GM23338 (cell line): ENCODE data around the gene EHD4. TPM values are rescaled to one million over a fixed set of nuclear protein-coding genes. Genes with fewer than 3 reads are reported as not detected.

Experiments
- ATAC-seq: fragments of 200-7000 bp; cut with Tn5 transposase; 3 replicates; pipeline ENCODE4 v1.9.1; 2020
- DNase-seq: peaks from one replicate; pipeline ENCODE4 v3.0.0-alpha.2; 2015; ENCODE audit warnings: low spot score
- H2AFZ ChIP-seq: fragments of 200-600 bp; sonication (generic); 2 replicates; pipeline ENCODE4 v1.8.0; 2016; ENCODE audit warnings: antibody characterized with exemption, mild to moderate bottlenecking, moderate library complexity
- H3F3A ChIP-seq: fragments of 200-600 bp; sonication (generic); replicated peaks from 2 replicates; pipeline ENCODE4 v1.8.0; 2017; ENCODE audit warnings: antibody characterized with exemption, mixed run types, low read depth
- H3K27ac ChIP-seq: fragments of 200-600 bp; sonication (generic); 2 replicates; pipeline ENCODE4 v1.6.1; 2016; ENCODE audit warnings: low read depth
- H3K27me3 ChIP-seq: fragments of 200-600 bp; sonication (generic); 2 replicates; pipeline ENCODE4 v1.8.0; 2016; ENCODE audit warnings: mild to moderate bottlenecking, mixed run types, moderate library complexity; ENCODE audit not compliant: insufficient read depth
- H3K36me3 ChIP-seq: fragments of 200-600 bp; sonication (generic); 2 replicates; pipeline ENCODE4 v1.8.0; 2016; ENCODE audit warnings: mild to moderate bottlenecking; ENCODE audit not compliant: insufficient read depth
- H3K4me1 ChIP-seq: fragments of 200-600 bp; sonication (generic); 2 replicates; pipeline ENCODE4 v1.8.0; 2016; ENCODE audit warnings: mild to moderate bottlenecking, moderate library complexity; ENCODE audit not compliant: insufficient read depth
- H3K4me2 ChIP-seq: fragments of 200-600 bp; sonication (generic); 2 replicates; pipeline ENCODE4 v1.7.1; 2017; ENCODE audit warnings: mixed run types
- H3K4me3 ChIP-seq: fragments of 200-600 bp; sonication (generic); 2 replicates; pipeline ENCODE4 v1.6.1; 2016; ENCODE audit warnings: mixed run types
- H3K79me2 ChIP-seq: fragments of 200-600 bp; sonication (generic); replicated peaks from 2 replicates; pipeline ENCODE4 v1.8.0; 2017; ENCODE audit warnings: mild to moderate bottlenecking; ENCODE audit not compliant: insufficient read depth
- H3K9me2 ChIP-seq: fragments of 200-600 bp; sonication (generic); 2 replicates; pipeline ENCODE4 v1.8.0; 2017; ENCODE audit not compliant: insufficient read depth
- H4K20me1 ChIP-seq: fragments of 200-600 bp; sonication (generic); replicated peaks from 2 replicates; pipeline ENCODE4 v1.8.0; 2017; ENCODE audit warnings: mild to moderate bottlenecking; ENCODE audit not compliant: insufficient read depth
- H3K27ac Mint-ChIP-seq: 2 replicates; pipeline ENCODE4 v1.8.0; 2020; ENCODE audit warnings: inconsistent platforms, mild to moderate bottlenecking, moderate library complexity, mixed read lengths
- H3K27me3 Mint-ChIP-seq: 3 replicates; pipeline ENCODE4 v1.8.0; 2022; ENCODE audit warnings: low read depth, mild to moderate bottlenecking, moderate library complexity, mixed read lengths, inconsistent platforms; ENCODE audit not compliant: insufficient read depth, poor library complexity
- H3K36me3 Mint-ChIP-seq: 3 replicates; pipeline ENCODE4 v1.8.0; 2021; ENCODE audit warnings: low read depth, mild to moderate bottlenecking, inconsistent platforms, moderate library complexity, mixed read lengths
- H3K4me1 Mint-ChIP-seq: 3 replicates; pipeline ENCODE4 v1.8.0; 2020; ENCODE audit warnings: mild to moderate bottlenecking, inconsistent platforms, mixed read lengths
- H3K4me3 Mint-ChIP-seq: 3 replicates; pipeline ENCODE4 v1.8.0; 2021; ENCODE audit warnings: moderate library complexity, mild to moderate bottlenecking, inconsistent platforms, mixed read lengths
- H3K9me3 Mint-ChIP-seq: 3 replicates; pipeline ENCODE4 v1.8.0; 2020; ENCODE audit warnings: moderate library complexity, mild to moderate bottlenecking, inconsistent platforms, mixed read lengths
- CREB1 ChIP-seq: fragments of 250-450 bp; sonication (Bioruptor Pico); IDR thresholded peaks from 2 replicates; pipeline ENCODE4 v1.5.0; 2020; ENCODE audit warnings: low read depth, mild to moderate bottlenecking, moderate library complexity
- CTCF ChIP-seq, 2 experiments: fragments of 200-600 bp in 1 of 2; sonication (generic) in 1 of 2; conservative IDR thresholded peaks; 2 replicates each; pipeline versions ENCODE4 v1.5.1 to v1.6.1; 2016 to 2017; ENCODE audit warnings: antibody characterized with exemption in 2 of 2, low read depth in 2 of 2, mild to moderate bottlenecking in 2 of 2, moderate library complexity in 1 of 2
- EZH2phosphoT487 ChIP-seq: fragments of 200-600 bp; sonication (generic); IDR thresholded peaks from one replicate; pipeline ENCODE4 v1.8.1; 2018; ENCODE audit warnings: antibody characterized with exemption; ENCODE audit not compliant: unreplicated experiment
- NANOG ChIP-seq: IDR thresholded peaks from 2 replicates; pipeline ENCODE4 v1.6.1; 2016; ENCODE audit warnings: antibody characterized with exemption, borderline replicate concordance
- ZNF462 ChIP-seq: fragments of 250-450 bp; sonication (Bioruptor Pico); IDR thresholded peaks from 2 replicates; pipeline ENCODE4 v1.5.0; 2020; ENCODE audit warnings: mild to moderate bottlenecking, moderate library complexity
- polyA plus RNA-seq: library from polyadenylated mRNA; unstranded; fragments of >200 nt; fragmentation: Nextera tagmentation; extraction: Ambion mirVana; gene quantifications from 2 replicates; pipeline ENCODE4 v1.2.1, GENCODE V29; 2016
- total RNA-seq: library from RNA; depleted of rRNA; stranded (reverse); fragments of >200 nt; shearing (Covaris generic); gene quantifications from 2 replicates; pipeline ENCODE4 v1.2.3, GENCODE V29; 2014

EHD4 gene
- total and polyA plus RNA-seq, 2 experiments from 2014 or later = 13.0 to 31.0 TPM

GRCh38 chr15:41883484-41883825 lies 88.9 kb downstream of the EHD4 start:
- no peak overlapping the region for H3K27ac ChIP-seq
- Mint-ChIP-seq H3K4me3 (no peak overlapping the region), H3K9me3 (no peaks in the 10 kb centered on the region; the same call in 2 of the 3 replicates), H3K27me3 (peaks cover 35% of the 10 kb centered on the region), H3K4me1 (peaks cover 10% of the 10 kb centered on the region), H3K36me3 (no peaks in the 10 kb centered on the region; the same call in 2 of the 3 replicates), H3K27ac (no peak overlapping the region)
- DNase-seq (no peak), ATAC-seq (no peak)
- no peak for TF ChIP-seq CREB1 (CRISPR knock-in tag)
- TF ChIP-seq CTCF (conservative IDR thresholded peaks at IDR 0.05; ENCODE audit: low read depth in 2 of 2) = no peak
- TF ChIP-seq EZH2phosphoT487 = no peak
- TF ChIP-seq ZNF462 (CRISPR knock-in tag) = no peak
- no peak for TF ChIP-seq NANOG
- no peak overlapping the region for H2AFZ ChIP-seq
- H3F3A ChIP-seq = 0 out of 2 replicates have a peak, but pooled peaks cover 4% of the 10 kb centered on the region
- peaks cover 31% of the 10 kb centered on the region for H3K27me3 ChIP-seq
- no peak overlapping the region for H3K4me3 ChIP-seq
- no peaks in the 10 kb centered on the region for H3K79me2 ChIP-seq
- H3K9me2 ChIP-seq = no peaks in the 10 kb centered on the region
- no peaks in the 10 kb centered on the region for H3K36me3 ChIP-seq
- no peak overlapping the region for H3K4me2 ChIP-seq
- H3K4me1 ChIP-seq = no peaks in the 10 kb centered on the region
- no peaks in the 10 kb centered on the region for H4K20me1 ChIP-seq
